PC-3 (cell line): Measurements from ENCODE around the gene TRAF5. TPM values are rescaled to one million over a fixed set of nuclear protein-coding genes. Genes with fewer than 3 reads are reported as not detected.
A peak's percentile ranks its signal among the peaks of the same experiment; 100 is the strongest.
"Not testable (repeated sequence)": the region's sequence is repeated elsewhere in the genome, so short reads cannot be mapped to it uniquely, and the experiment has no call there.

Experiments
- ATAC-seq: fragments of 200-7000 bp; cut with Tn5 transposase; 2 replicates; pipeline ENCODE4 v1.9.1; 2020; ENCODE audit warnings: mild to moderate bottlenecking, moderate library complexity
- BruUV-seq: library from RNA; stranded (reverse); fragments of 400-500 nt; replicated peaks from 2 replicates; lab custom pipeline; 2021; lab: Mats Ljungman, UMichigan
- CTCF ChIA-PET: fragments of 300-600 bp; sonication (Branson Sonifier 250); formaldehyde crosslinking; loops from one replicate; lab custom pipeline; 2022; ENCODE audit warnings: antibody characterized with exemption; lab: Charles Lee
- POLR2A ChIA-PET: fragments of 300-600 bp; sonication (Branson Sonifier 250); formaldehyde crosslinking; loops from one replicate; lab custom pipeline; 2022; ENCODE audit warnings: antibody characterized with exemption; ENCODE audit not compliant: unreplicated experiment; lab: Charles Lee
- DNase-seq: peaks from one replicate; pipeline ENCODE4 v3.0.0-alpha.2; 2015
- H2AFZ ChIP-seq: fragments of 300-600 bp; sonication (generic); 2 replicates; pipeline ENCODE4 v1.6.0; 2016; ENCODE audit warnings: antibody characterized with exemption, low read length
- H3F3A ChIP-seq: fragments of 300-600 bp; sonication (generic); one replicate; pipeline ENCODE4 v1.6.0; 2017; ENCODE audit warnings: antibody characterized with exemption, low read length, control low read depth, mild to moderate bottlenecking; ENCODE audit not compliant: unreplicated experiment
- H3K27ac ChIP-seq: fragments of 300-600 bp; sonication (generic); 2 replicates; pipeline ENCODE4 v1.5.1; 2016; ENCODE audit warnings: mild to moderate bottlenecking, low read length
- H3K27me3 ChIP-seq: fragments of 300-600 bp; sonication (generic); 2 replicates; pipeline ENCODE4 v1.6.1; 2016; ENCODE audit warnings: low read length, mixed read lengths
- H3K36me3 ChIP-seq: fragments of 300-600 bp; sonication (generic); 2 replicates; pipeline ENCODE4 v1.6.1; 2016; ENCODE audit warnings: low read depth, mixed run types, low read length, mixed read lengths
- H3K4me1 ChIP-seq: fragments of 300-600 bp; sonication (generic); 2 replicates; pipeline ENCODE4 v1.5.1; 2016; ENCODE audit warnings: low read length; ENCODE audit not compliant: insufficient read depth
- H3K4me2 ChIP-seq: fragments of 300-600 bp; sonication (generic); 2 replicates; pipeline ENCODE4 v1.6.0; 2016; ENCODE audit warnings: low read length
- H3K4me3 ChIP-seq: fragments of 300-600 bp; sonication (generic); 2 replicates; pipeline ENCODE4 v1.5.1; 2016; ENCODE audit warnings: mild to moderate bottlenecking, low read length, mixed read lengths
- H3K79me2 ChIP-seq: fragments of 300-600 bp; sonication (generic); 2 replicates; pipeline ENCODE4 v1.6.1; 2017; ENCODE audit warnings: low read length, mixed read lengths
- H3K9ac ChIP-seq: fragments of 300-600 bp; sonication (generic); 2 replicates; pipeline ENCODE4 v1.6.0; 2016; ENCODE audit warnings: mild to moderate bottlenecking, low read length
- H3K9me2 ChIP-seq: fragments of 300-600 bp; sonication (generic); replicated peaks from 2 replicates; pipeline ENCODE4 v1.6.1; 2016; ENCODE audit warnings: mixed run types, low read length, mixed read lengths
- H3K9me3 ChIP-seq: fragments of 300-600 bp; sonication (generic); 2 replicates; pipeline ENCODE4 v1.6.1; 2016; ENCODE audit warnings: low read length, mixed read lengths
- H4K20me1 ChIP-seq: fragments of 300-600 bp; sonication (generic); 2 replicates; pipeline ENCODE4 v1.6.1; 2016; ENCODE audit warnings: low read length, mixed read lengths
- CTCF ChIP-seq: fragments of 300-600 bp; sonication (generic); conservative IDR thresholded peaks from 2 replicates; pipeline ENCODE4 v1.5.1; 2017; ENCODE audit warnings: antibody characterized with exemption, low read depth, mild to moderate bottlenecking, low read length
- EZH2 ChIP-seq: fragments of 300-600 bp; sonication (generic); IDR thresholded peaks from one replicate; pipeline ENCODE4 v1.6.1; 2017; ENCODE audit warnings: antibody characterized with exemption, mild to moderate bottlenecking, low read length; ENCODE audit not compliant: unreplicated experiment
- EZH2phosphoT487 ChIP-seq: fragments of 300-600 bp; sonication (generic); IDR thresholded peaks from 2 replicates; pipeline ENCODE4 v1.6.1; 2018; ENCODE audit warnings: mild to moderate bottlenecking, antibody characterized with exemption, low read length, borderline replicate concordance
- intact Hi-C: fragments of 100-400 bp; cut with micrococcal nuclease; formaldehyde crosslinking; loops from 2 replicates; pipeline ENCODE4 v1.9.0; 2023
- total RNA-seq: library from RNA; depleted of rRNA; stranded (reverse); fragments of >200 nt; gene quantifications from 2 replicates; pipeline ENCODE4 v1.2.3, GENCODE V29; 2014

Gene TRAF5
- total RNA-seq, 1 experiment from 2014 or later: 12.2 TPM

GRCh38 chr1:211382714-211383480 is 56.3 kb downstream of the TRAF5 start:
- H3K4me1 ChIP-seq: peaks cover 25% of the 10 kb centered on the region
- intact Hi-C loops: loop anchor here (1.0 to 5.0 kb wide), 4 partner anchors 56 to 194 kb away; partner anchors contain the start of genes SLC30A1 and TRAF5
- no peaks in the 10 kb centered on the region for H3K9me2 ChIP-seq
- TSS peak; percentile 90 for BruUV-seq
- H3K4me2 ChIP-seq: peak overlapping the region; percentile 92
- ChIA-PET CTCF (no interaction called here), POLR2A (interaction anchor here (0.6 kb wide), 1 partner anchor 56 kb away, joined by 3 read pairs; no protein-coding TSS in a partner anchor)
- H4K20me1 ChIP-seq: no peaks in the 10 kb centered on the region
- DNase-seq (peak; percentile 97), ATAC-seq (peak; percentile 96)
- H3K79me2 ChIP-seq: peaks cover 7% of the 10 kb centered on the region
- H3K9ac ChIP-seq: peak overlapping the region; percentile 92
- H3K4me3 ChIP-seq: peak overlapping the region; percentile 86
- H3K27me3 ChIP-seq: no peaks in the 10 kb centered on the region
- peak overlapping the region; percentile 99 for H2AFZ ChIP-seq
- H3K27ac ChIP-seq: peak overlapping the region; percentile 77
- no peaks in the 10 kb centered on the region for H3F3A ChIP-seq
- no peaks in the 10 kb centered on the region for H3K9me3 ChIP-seq
- TF ChIP-seq EZH2 (no peak), EZH2phosphoT487 (no peak), CTCF (no peak)
- H3K36me3 ChIP-seq: no peaks in the 10 kb centered on the region

GRCh38 chr1:211384524-211384923 is 57.9 kb downstream of the TRAF5 start:
- CTCF ChIA-PET: no interaction called here
- no peaks in the 10 kb centered on the region for H3K9me3 ChIP-seq
- intact Hi-C loops: loop anchor here (5.0 kb wide), 1 partner anchor 193 kb away; the partner anchor contains the start of gene SLC30A1
- no peaks in the 10 kb centered on the region for H3K36me3 ChIP-seq
- TF ChIP-seq EZH2 (no peak), EZH2phosphoT487 (no peak), CTCF (no peak)
- ATAC-seq (no peak), DNase-seq (peak; percentile 0)
- POLR2A ChIA-PET: no interaction called here
- H4K20me1 ChIP-seq: no peaks in the 10 kb centered on the region
- H3K4me1 ChIP-seq: peaks cover 18% of the 10 kb centered on the region
- H3K9ac ChIP-seq: no peak overlapping the region
- BruUV-seq: no TSS peak
- no peaks in the 10 kb centered on the region for H3K27me3 ChIP-seq
- H2AFZ ChIP-seq: no peak overlapping the region
- H3K79me2 ChIP-seq: peaks cover 7% of the 10 kb centered on the region
- H3K4me3 ChIP-seq: no peak overlapping the region
- no peaks in the 10 kb centered on the region for H3F3A ChIP-seq
- H3K9me2 ChIP-seq: no peaks in the 10 kb centered on the region
- no peak overlapping the region for H3K27ac ChIP-seq
- H3K4me2 ChIP-seq: no peak overlapping the region

- Histone ChIP-seq H3K79me2 (peaks cover 7% of the 10 kb centered on the region), H3K9ac (no peak overlapping the region), H3K27ac (no peak overlapping the region), H3K27me3 (no peaks in the 10 kb centered on the region), H2AFZ (no peak overlapping the region), H3K4me2 (no peak overlapping the region), H3K4me3 (no peak overlapping the region), H3K4me1 (peaks cover 16% of the 10 kb centered on the region), H3K36me3 (no peaks in the 10 kb centered on the region), H4K20me1 (no peaks in the 10 kb centered on the region), H3K9me3 (no peaks in the 10 kb centered on the region), H3K9me2 (no peaks in the 10 kb centered on the region), H3F3A (no peaks in the 10 kb centered on the region)
- ChIA-PET CTCF (interaction anchor here (0.6 kb wide), 2 partner anchors 111 to 207 kb away, joined by 3 read pairs; no protein-coding TSS in a partner anchor), POLR2A (no interaction called here)
- ATAC-seq (no peak), DNase-seq (no peak)
- TF ChIP-seq EZH2phosphoT487: no peak
- no peak for TF ChIP-seq CTCF
- TF ChIP-seq EZH2: no peak
- intact Hi-C loops: no loop called here
- no TSS peak for BruUV-seq
These were observed 60.3 kb downstream of the TRAF5 start for GRCh38 chr1:211386921-211387320.

- H3K9me3 ChIP-seq, DNase-seq, BruUV-seq, CTCF ChIA-PET, H3K4me2 ChIP-seq, H3K27me3 ChIP-seq, H3K4me3 ChIP-seq, POLR2A ChIA-PET, H3F3A ChIP-seq, H3K9me2 ChIP-seq, H3K9ac ChIP-seq, H3K36me3 ChIP-seq, ATAC-seq, H4K20me1 ChIP-seq, intact Hi-C loops, H3K79me2 ChIP-seq, H3K27ac ChIP-seq, H2AFZ ChIP-seq, H3K4me1 ChIP-seq: not testable (repeated sequence)
These were observed 64.2 kb downstream of the TRAF5 start for GRCh38 chr1:211390829-211391228.
